ENCODE results near the gene PAPOLA.

Gene PAPOLA

DNA sequence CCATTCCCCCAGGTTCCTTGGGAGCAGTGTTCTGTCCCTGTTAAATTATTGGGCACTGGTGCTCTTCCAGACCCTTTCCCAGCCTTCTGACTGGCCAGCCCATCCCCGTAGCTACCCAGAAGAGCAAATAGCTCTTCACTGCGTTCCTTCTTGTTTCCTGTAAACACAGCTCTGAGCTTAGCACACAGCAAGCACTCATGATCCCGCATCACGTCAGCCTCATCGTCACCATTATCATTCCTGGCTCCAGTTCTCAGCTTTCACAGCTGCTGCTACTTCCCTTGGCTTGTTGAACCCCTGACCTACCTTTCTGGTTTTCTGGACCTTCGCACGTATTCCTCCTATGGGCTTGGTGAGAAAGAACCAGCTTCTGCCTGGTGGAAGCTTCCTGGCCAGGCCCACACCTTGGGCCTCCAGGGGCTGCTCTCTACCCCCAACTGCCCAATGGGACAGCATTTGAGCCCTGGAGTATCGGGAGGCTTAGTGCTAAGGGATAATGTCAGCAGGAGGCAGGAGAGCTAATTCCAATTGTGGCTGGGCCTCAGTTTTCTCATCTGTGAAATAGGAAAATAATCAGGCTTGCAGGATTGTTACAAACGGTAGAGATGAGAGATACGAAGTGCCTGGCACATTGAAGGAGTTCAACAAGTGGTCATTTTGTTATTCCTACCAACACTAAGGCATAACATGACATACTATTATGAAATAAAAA, 22.6 kb upstream of the PAPOLA start:
- no peaks in the 10 kb centered on the region for H3K9me3 ChIP-seq (replicated peaks; ENCODE audit: insufficient read depth, low read length)
- H3K27me3 ChIP-seq (replicated peaks; ENCODE audit: insufficient read depth, low read length), result no peaks in the 10 kb centered on the region
- H3K4me1 ChIP-seq (ENCODE audit: low read length), result no peaks in the 10 kb centered on the region
- TF ChIP-seq EZH2 (optimal IDR thresholded peaks at IDR 0.05; ENCODE audit: low read depth, low read length) (no peak), CTCF (IDR thresholded peaks at IDR 0.05; ENCODE audit: low read length) (no peak), EZH2phosphoT487 (IDR thresholded peaks at IDR 0.05; ENCODE audit: low read length) (no peak)
- no peak overlapping the region for H3K27ac ChIP-seq (ENCODE audit: low read length)
- H3F3A ChIP-seq (ENCODE audit: insufficient read depth, low read length), result no peaks in the 10 kb centered on the region
- no peaks in the 10 kb centered on the region for H3K9me2 ChIP-seq (replicated peaks; ENCODE audit: insufficient read depth, low read length)
- no peak overlapping the region for H3K4me2 ChIP-seq (ENCODE audit: low read depth, low read length)
- H3K9ac ChIP-seq (ENCODE audit: low read length), result no peak overlapping the region
- no peaks in the 10 kb centered on the region for H3K36me3 ChIP-seq (replicated peaks; ENCODE audit: insufficient read depth, low read length)
- no peaks in the 10 kb centered on the region for H4K20me1 ChIP-seq (ENCODE audit: insufficient read depth, low read length)
- no peak overlapping the region for H3K4me3 ChIP-seq (ENCODE audit: low read length)
- H3K79me2 ChIP-seq (ENCODE audit: low read length), result no peaks in the 10 kb centered on the region
- H2AFZ ChIP-seq (ENCODE audit: low read length), result no peak overlapping the region
- DNase-seq, result no peak

DNA sequence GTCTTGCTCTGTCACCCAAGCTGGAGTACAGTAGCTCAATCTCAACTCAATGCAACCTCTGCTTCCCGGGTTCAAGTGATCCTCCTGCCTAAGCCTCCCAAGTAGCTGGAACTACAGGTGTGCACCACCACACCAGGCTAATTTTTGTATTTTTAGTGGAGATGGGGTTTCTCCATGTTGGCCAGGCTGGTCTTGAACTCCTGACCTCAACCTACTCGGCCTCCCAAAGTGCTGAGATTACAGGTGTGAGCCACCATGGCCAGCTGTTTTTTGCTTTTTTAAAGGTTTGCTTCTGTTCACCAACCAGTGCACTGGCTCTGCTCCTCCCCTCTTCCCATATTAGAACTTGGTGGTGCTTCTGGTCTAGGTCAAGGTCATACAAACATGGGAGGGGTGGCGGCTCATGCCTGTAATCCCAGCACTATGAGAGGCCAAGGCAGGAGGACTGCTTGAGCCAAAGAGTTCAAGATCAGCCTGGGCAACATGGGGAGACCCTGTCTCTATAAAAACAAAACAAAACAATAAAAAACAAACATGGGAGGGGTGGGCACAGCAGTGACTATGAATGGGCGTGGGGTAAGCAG, 20.4 kb upstream of the PAPOLA start:
- Histone ChIP-seq H2AFZ (ENCODE audit: low read length) (no peak overlapping the region), H3K36me3 (replicated peaks; ENCODE audit: insufficient read depth, low read length) (no peaks in the 10 kb centered on the region), H3K4me1 (ENCODE audit: low read length) (no peaks in the 10 kb centered on the region), H3K4me3 (ENCODE audit: low read length) (no peak overlapping the region), H3K9me3 (replicated peaks; ENCODE audit: insufficient read depth, low read length) (no peaks in the 10 kb centered on the region), H3K9ac (ENCODE audit: low read length) (no peak overlapping the region), H3F3A (ENCODE audit: insufficient read depth, low read length) (no peaks in the 10 kb centered on the region), H3K27me3 (replicated peaks; ENCODE audit: insufficient read depth, low read length) (no peaks in the 10 kb centered on the region), H3K9me2 (replicated peaks; ENCODE audit: insufficient read depth, low read length) (no peaks in the 10 kb centered on the region), H3K27ac (ENCODE audit: low read length) (no peak overlapping the region), H4K20me1 (ENCODE audit: insufficient read depth, low read length) (no peaks in the 10 kb centered on the region), H3K4me2 (ENCODE audit: low read depth, low read length) (no peak overlapping the region), H3K79me2 (ENCODE audit: low read length) (no peaks in the 10 kb centered on the region)
- no peak for TF ChIP-seq EZH2 (optimal IDR thresholded peaks at IDR 0.05; ENCODE audit: low read depth, low read length)
- no peak for DNase-seq

- H3K9ac ChIP-seq (ENCODE audit: low read length), result no peak overlapping the region
- no peaks in the 10 kb centered on the region for H3K4me1 ChIP-seq (ENCODE audit: low read length)
- H3K79me2 ChIP-seq (ENCODE audit: low read length), result no peaks in the 10 kb centered on the region
- DNase-seq, result no peak
- H3K4me2 ChIP-seq (ENCODE audit: low read depth, low read length), result no peak overlapping the region
- no peak overlapping the region for H2AFZ ChIP-seq (ENCODE audit: low read length)
- no peak overlapping the region for H3K27ac ChIP-seq (ENCODE audit: low read length)
- no peaks in the 10 kb centered on the region for H3K9me2 ChIP-seq (replicated peaks; ENCODE audit: insufficient read depth, low read length)
- TF ChIP-seq EZH2phosphoT487 (IDR thresholded peaks at IDR 0.05; ENCODE audit: low read length) (no peak), CTCF (IDR thresholded peaks at IDR 0.05; ENCODE audit: low read length) (no peak), EZH2 (optimal IDR thresholded peaks at IDR 0.05; ENCODE audit: low read depth, low read length) (no peak)
- H3K36me3 ChIP-seq (replicated peaks; ENCODE audit: insufficient read depth, low read length), result no peaks in the 10 kb centered on the region
- no peaks in the 10 kb centered on the region for H3K27me3 ChIP-seq (replicated peaks; ENCODE audit: insufficient read depth, low read length)
- no peaks in the 10 kb centered on the region for H3K9me3 ChIP-seq (replicated peaks; ENCODE audit: insufficient read depth, low read length)
- H4K20me1 ChIP-seq (ENCODE audit: insufficient read depth, low read length), result no peaks in the 10 kb centered on the region
- no peak overlapping the region for H3K4me3 ChIP-seq (ENCODE audit: low read length)
- no peaks in the 10 kb centered on the region for H3F3A ChIP-seq (ENCODE audit: insufficient read depth, low read length)
These were observed 19.2 kb upstream of the PAPOLA start for GRCh38 chr14:96482986-96483385.

- Histone ChIP-seq H3K9ac (ENCODE audit: low read length) (no peak overlapping the region), H3K27me3 (replicated peaks; ENCODE audit: insufficient read depth, low read length) (no peaks in the 10 kb centered on the region), H3K4me1 (ENCODE audit: low read length) (no peaks in the 10 kb centered on the region), H3K36me3 (replicated peaks; ENCODE audit: insufficient read depth, low read length) (no peaks in the 10 kb centered on the region), H3K27ac (ENCODE audit: low read length) (no peak overlapping the region), H3K79me2 (ENCODE audit: low read length) (no peaks in the 10 kb centered on the region), H4K20me1 (ENCODE audit: insufficient read depth, low read length) (no peaks in the 10 kb centered on the region), H3K9me2 (replicated peaks; ENCODE audit: insufficient read depth, low read length) (no peaks in the 10 kb centered on the region), H3K4me3 (ENCODE audit: low read length) (no peak overlapping the region), H3F3A (ENCODE audit: insufficient read depth, low read length) (no peaks in the 10 kb centered on the region), H3K4me2 (ENCODE audit: low read depth, low read length) (no peak overlapping the region), H2AFZ (ENCODE audit: low read length) (no peak overlapping the region), H3K9me3 (replicated peaks; ENCODE audit: insufficient read depth, low read length) (no peaks in the 10 kb centered on the region)
- TF ChIP-seq CTCF (IDR thresholded peaks at IDR 0.05; ENCODE audit: low read length), result no peak
- no peak for TF ChIP-seq EZH2 (optimal IDR thresholded peaks at IDR 0.05; ENCODE audit: low read depth, low read length)
- TF ChIP-seq EZH2phosphoT487 (IDR thresholded peaks at IDR 0.05; ENCODE audit: low read length), result no peak
- DNase-seq, result no peak
These were observed 17.8 kb upstream of the PAPOLA start for GRCh38 chr14:96484399-96484798.
